Measurements from ENCODE around the gene PCSK5.

The PCSK5 gene

DNA sequence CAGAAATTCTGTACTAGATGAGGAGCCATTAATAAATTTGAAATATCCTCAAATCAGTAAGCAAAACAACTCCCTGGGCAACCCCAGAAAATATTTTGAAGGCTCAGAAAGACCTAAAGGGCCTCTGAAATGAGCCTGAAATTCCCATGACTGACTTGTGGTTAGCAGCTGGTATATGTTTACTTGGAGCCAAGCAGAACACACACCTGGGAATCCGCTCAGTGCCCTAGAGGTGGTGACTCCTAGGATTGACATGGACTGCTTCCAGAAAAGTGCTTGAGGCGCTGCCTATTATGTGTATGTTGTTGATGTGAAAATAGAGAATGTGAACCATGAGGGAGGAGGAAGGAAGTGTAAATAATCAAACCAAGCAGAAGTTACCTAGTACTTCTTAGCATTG lies 489.0 kb downstream of the PCSK5 start:
- H3K27ac ChIP-seq = no peak overlapping the region

DNA sequence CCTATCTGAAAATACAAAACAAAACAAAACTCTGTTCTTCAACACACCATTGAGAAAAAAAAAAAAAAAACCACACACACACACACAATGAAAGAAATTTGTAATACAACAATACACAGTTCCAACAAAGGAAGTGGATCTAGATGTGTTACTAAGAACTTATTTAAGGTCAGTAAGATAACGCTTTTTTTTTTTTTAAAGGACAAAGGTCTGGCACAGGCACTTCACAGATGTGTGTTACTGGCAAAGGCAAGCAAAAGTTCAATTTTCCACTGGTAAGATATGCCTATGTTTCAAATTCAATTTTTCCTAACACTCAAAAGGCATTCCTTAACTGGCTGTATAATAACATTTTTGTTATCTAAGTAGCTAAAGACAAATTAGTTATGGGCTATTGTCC lies 500.2 kb downstream of the PCSK5 start:
- in situ Hi-C loops (cut with HindIII; ENCODE audit: low pct_ligation_motif_present, low sequenced_read_pairs) = no loop called here
- TF ChIP-seq, protein P1, sequence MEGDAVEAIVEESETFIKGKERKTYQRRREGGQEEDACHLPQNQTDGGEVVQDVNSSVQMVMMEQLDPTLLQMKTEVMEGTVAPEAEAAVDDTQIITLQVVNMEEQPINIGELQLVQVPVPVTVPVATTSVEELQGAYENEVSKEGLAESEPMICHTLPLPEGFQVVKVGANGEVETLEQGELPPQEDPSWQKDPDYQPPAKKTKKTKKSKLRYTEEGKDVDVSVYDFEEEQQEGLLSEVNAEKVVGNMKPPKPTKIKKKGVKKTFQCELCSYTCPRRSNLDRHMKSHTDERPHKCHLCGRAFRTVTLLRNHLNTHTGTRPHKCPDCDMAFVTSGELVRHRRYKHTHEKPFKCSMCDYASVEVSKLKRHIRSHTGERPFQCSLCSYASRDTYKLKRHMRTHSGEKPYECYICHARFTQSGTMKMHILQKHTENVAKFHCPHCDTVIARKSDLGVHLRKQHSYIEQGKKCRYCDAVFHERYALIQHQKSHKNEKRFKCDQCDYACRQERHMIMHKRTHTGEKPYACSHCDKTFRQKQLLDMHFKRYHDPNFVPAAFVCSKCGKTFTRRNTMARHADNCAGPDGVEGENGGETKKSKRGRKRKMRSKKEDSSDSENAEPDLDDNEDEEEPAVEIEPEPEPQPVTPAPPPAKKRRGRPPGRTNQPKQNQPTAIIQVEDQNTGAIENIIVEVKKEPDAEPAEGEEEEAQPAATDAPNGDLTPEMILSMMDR (IDR thresholded peaks at IDR 0.05; ENCODE audit: low read depth, low read length, missing control alignments) = no peak
- no peaks in the 10 kb centered on the region for H3K27me3 ChIP-seq (replicated peaks)

More for the DNA sequence above, 489.0 kb downstream of the PCSK5 start:
- DNase-seq = no peak
- TF ChIP-seq, protein P1 (IDR thresholded peaks at IDR 0.05; ENCODE audit: low read depth, low read length, missing control alignments) = no peak
- H3K4me3 ChIP-seq (ENCODE audit: low read depth, low read length) = no peak overlapping the region
- no peaks in the 10 kb centered on the region for H3K27me3 ChIP-seq (replicated peaks)
- no peaks in the 10 kb centered on the region for H3K36me3 ChIP-seq (replicated peaks)
- in situ Hi-C loops (cut with HindIII; ENCODE audit: low pct_ligation_motif_present, low sequenced_read_pairs) = no loop called here

DNA sequence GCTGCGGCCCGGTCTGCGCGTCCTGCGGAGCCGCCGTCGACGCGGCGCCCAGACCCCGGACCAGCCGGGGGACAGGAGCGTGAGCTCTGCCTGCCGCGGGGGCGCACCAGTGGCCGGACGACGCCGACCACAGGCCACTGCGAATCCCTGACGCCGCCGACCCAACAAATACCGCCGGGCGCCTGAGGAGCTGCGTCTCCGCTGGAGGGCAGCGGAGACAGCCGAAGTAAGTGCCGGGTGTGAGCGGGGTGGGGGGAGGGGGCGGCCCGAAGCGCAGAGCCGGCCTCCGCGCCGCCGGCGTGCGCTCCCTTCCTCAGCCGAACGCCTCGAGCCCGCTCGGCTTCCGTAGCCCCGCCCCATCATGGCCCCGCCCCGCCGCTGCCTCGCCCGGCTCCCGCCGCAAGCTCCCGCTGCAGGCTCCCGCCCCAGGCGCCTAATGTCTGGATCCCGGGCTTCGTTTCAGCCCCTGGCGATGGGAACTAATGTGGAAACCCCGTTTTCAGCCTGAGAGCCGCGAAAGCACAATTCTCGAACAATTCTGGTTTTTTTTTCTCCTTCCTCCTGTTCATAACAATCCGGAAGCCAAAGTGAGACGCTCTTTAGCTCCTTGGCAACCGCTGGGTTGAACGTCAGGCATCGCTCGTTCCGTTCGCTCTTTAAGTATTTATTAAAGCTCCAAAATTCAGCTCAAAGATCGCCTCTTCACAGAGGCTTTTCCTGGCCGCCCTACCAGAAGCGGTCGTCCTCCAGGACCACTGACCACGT lies 503.9 kb downstream of the PCSK5 start, which contains the start of gene RFK:
Gene RFK (minus strand): TSS at position 232 of the 765 bp plus-strand sequence. CDS start 255 bp downstream, outside the sequence.
- H3K27ac ChIP-seq = peak within 1 kb of the TSS; percentile 80
- TF ChIP-seq, protein P1 (IDR thresholded peaks at IDR 0.05; ENCODE audit: low read depth, low read length, missing control alignments) = peak; percentile 47
- H3K4me3 ChIP-seq (ENCODE audit: low read depth, low read length) = peak within 1 kb of the TSS; percentile 85
- no peaks in the 10 kb centered on the region for H3K36me3 ChIP-seq (replicated peaks)
- no peaks in the 10 kb centered on the region for H3K27me3 ChIP-seq (replicated peaks)
- DNase-seq = peak; percentile 89
- in situ Hi-C loops (cut with HindIII; ENCODE audit: low pct_ligation_motif_present, low sequenced_read_pairs) = no loop called here

More for the DNA sequence above, 500.2 kb downstream of the PCSK5 start:
- Histone ChIP-seq H3K4me3 (ENCODE audit: low read depth, low read length) (no peak overlapping the region), H3K27ac (no peak overlapping the region), H3K36me3 (replicated peaks) (peaks cover 3% of the 10 kb centered on the region)
- no peak for DNase-seq

DNA sequence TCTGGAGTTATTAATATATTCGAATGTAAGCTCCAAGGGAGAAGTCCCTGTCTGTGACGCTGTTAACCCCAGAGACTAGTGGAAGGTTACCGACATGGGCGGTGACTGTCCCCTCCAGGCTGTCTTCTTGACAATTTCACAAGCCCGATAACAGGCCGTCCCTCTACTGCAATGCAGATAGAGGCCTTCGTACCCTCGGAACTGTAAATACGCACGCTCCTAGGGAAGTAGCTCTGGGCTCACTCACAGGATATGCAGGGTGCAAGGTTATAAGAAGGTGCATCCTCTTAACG lies 504.4 kb downstream of the PCSK5 start:
- TF ChIP-seq, protein P1 (IDR thresholded peaks at IDR 0.05; ENCODE audit: low read depth, low read length, missing control alignments) = no peak
- Histone ChIP-seq H3K27ac (peak overlapping the region; percentile 80), H3K4me3 (ENCODE audit: low read depth, low read length) (peak overlapping the region; percentile 79), H3K27me3 (replicated peaks) (no peaks in the 10 kb centered on the region), H3K36me3 (replicated peaks) (no peaks in the 10 kb centered on the region)
- in situ Hi-C loops (cut with HindIII; ENCODE audit: low pct_ligation_motif_present, low sequenced_read_pairs) = no loop called here
- peak; percentile 42 for DNase-seq

DNA sequence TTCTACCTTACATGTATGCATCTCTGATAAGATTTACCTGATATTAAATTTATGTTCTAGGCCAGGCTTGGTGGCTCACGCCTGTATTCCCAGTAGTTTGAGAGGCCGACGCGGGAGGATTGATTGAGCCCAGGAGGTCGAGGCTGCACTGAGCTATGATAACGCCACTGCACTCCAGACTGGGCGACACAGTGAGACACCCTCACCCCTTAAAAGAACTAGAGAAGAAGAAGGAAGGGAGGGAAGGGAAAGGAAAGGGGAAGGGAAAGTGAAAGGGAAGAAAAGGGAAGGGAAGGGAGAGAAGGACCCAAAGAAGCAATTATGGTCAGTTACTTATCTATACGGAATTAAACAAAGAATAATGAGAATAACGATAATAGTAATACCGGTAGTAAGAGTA lies 504.9 kb downstream of the PCSK5 start:
- Histone ChIP-seq H3K27me3 (replicated peaks) (no peaks in the 10 kb centered on the region), H3K4me3 (ENCODE audit: low read depth, low read length) (no peak overlapping the region), H3K27ac (no peak overlapping the region), H3K36me3 (replicated peaks) (no peaks in the 10 kb centered on the region)
- DNase-seq = no peak
- in situ Hi-C loops (cut with HindIII; ENCODE audit: low pct_ligation_motif_present, low sequenced_read_pairs) = no loop called here
- TF ChIP-seq, protein P1 (IDR thresholded peaks at IDR 0.05; ENCODE audit: low read depth, low read length, missing control alignments) = no peak

DNA sequence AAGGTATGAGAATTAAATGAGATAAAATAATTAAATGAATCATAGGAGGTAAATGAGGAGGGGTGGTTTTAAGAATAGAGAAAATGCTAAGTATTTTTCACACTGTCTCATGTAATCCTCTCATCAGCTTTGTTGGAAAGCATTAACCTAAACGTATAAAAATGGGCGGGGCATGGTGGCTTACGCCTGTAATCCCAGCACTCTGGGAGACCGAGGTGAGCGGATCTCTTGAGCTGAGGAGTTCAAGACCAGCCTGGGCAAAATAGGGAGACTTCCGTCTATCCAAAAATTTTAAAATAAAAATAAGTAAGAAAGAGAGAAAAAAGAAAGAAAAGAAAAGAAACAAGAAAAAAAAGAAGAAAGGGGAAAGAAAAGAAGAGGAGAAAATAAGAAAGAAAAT lies 505.7 kb downstream of the PCSK5 start:
- Histone ChIP-seq H3K27ac (no peak overlapping the region), H3K4me3 (ENCODE audit: low read depth, low read length) (no peak overlapping the region), H3K27me3 (replicated peaks) (no peaks in the 10 kb centered on the region), H3K36me3 (replicated peaks) (no peaks in the 10 kb centered on the region)
- TF ChIP-seq, protein P1 (IDR thresholded peaks at IDR 0.05; ENCODE audit: low read depth, low read length, missing control alignments) = no peak
- in situ Hi-C loops (cut with HindIII; ENCODE audit: low pct_ligation_motif_present, low sequenced_read_pairs) = no loop called here
- no peak for DNase-seq
